Measurements from ENCODE around the gene CDK11A. TPM values are rescaled to one million over a fixed set of nuclear protein-coding genes. Genes with fewer than 3 reads are reported as not detected.
"Not testable (repeated sequence)": the region's sequence is repeated elsewhere in the genome, so short reads cannot be mapped to it uniquely, and the experiment has no call there.

CDK11A gene
- total RNA-seq, 1 experiment from 2014 or later = 26.2 TPM

GRCh38 chr1:1689526-1689925, 34.6 kb downstream of the CDK11A start:
- H3K9me3 ChIP-seq (ENCODE audit: low read length); H3K36me3 ChIP-seq (ENCODE audit: insufficient read depth, low read length); H3K4me3 ChIP-seq (ENCODE audit: low read length); H3K27ac ChIP-seq (ENCODE audit: low read length); H3K4me2 ChIP-seq (ENCODE audit: low read depth, low read length, poor library complexity, severe bottlenecking); H3K4me1 ChIP-seq (ENCODE audit: low read length); H3K79me2 ChIP-seq (ENCODE audit: low read length); H3K27me3 ChIP-seq (ENCODE audit: low read length); H3K9ac ChIP-seq (ENCODE audit: low read length); H3K9me2 ChIP-seq (replicated peaks; ENCODE audit: insufficient read depth, low read length); DNase-seq; H2AFZ ChIP-seq (ENCODE audit: low read length); H4K20me1 ChIP-seq (ENCODE audit: insufficient read depth, low read depth, low read length): not testable (repeated sequence)

DNA sequence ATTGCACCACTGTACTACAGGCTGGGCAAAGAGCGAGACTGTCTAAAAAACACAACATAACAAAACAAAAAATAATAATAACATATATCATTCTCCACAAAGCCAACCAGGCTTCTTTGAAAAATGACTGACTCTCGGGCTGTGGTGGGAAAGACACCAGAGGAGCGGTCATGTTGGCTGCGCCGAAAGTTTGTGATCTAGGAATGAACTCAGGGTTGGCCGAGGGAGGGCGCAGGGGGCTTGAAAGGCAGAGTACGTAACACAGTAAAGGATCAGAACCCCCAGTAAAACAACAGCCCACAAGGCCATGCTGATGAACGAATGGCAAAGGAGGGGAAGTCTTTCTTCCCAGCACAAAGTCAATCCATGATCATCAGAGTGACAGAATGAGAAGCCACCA, 36.3 kb downstream of the CDK11A start:
- Histone ChIP-seq H3K27me3 (ENCODE audit: low read length) (no peaks in the 10 kb centered on the region), H3K4me3 (ENCODE audit: low read length) (no peak overlapping the region), H4K20me1 (ENCODE audit: insufficient read depth, low read depth, low read length) (no peaks in the 10 kb centered on the region), H3K9me3 (ENCODE audit: low read length) (no peaks in the 10 kb centered on the region), H3K79me2 (ENCODE audit: low read length) (peaks cover 23% of the 10 kb centered on the region), H3K9me2 (replicated peaks; ENCODE audit: insufficient read depth, low read length) (no peaks in the 10 kb centered on the region), H3K9ac (ENCODE audit: low read length) (no peak overlapping the region), H3K4me2 (ENCODE audit: low read depth, low read length, poor library complexity, severe bottlenecking) (no peak overlapping the region), H3K36me3 (ENCODE audit: insufficient read depth, low read length) (no peaks in the 10 kb centered on the region), H3K27ac (ENCODE audit: low read length) (no peak overlapping the region), H3K4me1 (ENCODE audit: low read length) (no peaks in the 10 kb centered on the region), H2AFZ (ENCODE audit: low read length) (no peak overlapping the region)
- no peak for DNase-seq

DNA sequence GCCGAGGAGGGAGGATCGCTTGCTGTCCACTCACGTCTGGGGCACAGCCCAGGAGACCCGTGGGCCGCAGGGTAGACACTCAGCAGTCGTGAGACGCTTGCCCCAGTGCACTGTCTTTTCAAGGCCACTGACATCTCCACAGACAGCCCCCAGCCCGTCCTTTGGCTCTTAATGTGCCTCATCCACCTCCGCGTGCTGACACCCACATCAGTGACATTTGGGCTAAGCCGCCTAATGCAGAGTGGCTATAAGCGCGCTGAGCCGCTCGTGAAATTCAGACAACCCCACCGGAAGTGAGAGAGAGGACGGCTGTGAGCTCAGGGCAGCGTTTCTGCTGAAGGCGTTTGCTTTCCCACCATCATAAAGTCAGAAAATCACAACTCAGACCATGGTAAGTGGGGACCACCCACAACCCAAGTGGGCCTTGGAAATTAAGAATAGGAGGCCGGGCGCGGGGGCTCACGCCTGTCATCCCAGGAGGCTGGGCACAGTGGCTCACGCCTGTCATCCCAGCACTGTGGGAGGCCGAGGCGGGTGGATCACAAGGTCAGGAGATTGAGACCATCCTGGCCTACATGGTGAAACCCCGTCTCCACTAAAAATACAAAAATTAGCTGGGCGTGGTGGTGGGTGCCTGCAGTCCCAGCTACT, 40.0 kb downstream of the CDK11A start:
- Histone ChIP-seq H3K9me3 (ENCODE audit: low read length) (no peaks in the 10 kb centered on the region), H2AFZ (ENCODE audit: low read length) (no peak overlapping the region), H3K4me3 (ENCODE audit: low read length) (no peak overlapping the region), H3K27ac (ENCODE audit: low read length) (no peak overlapping the region), H3K4me2 (ENCODE audit: low read depth, low read length, poor library complexity, severe bottlenecking) (no peak overlapping the region), H3K79me2 (ENCODE audit: low read length) (peaks cover 30% of the 10 kb centered on the region), H3K36me3 (ENCODE audit: insufficient read depth, low read length) (no peaks in the 10 kb centered on the region), H3K4me1 (ENCODE audit: low read length) (peaks cover 3% of the 10 kb centered on the region), H3K9ac (ENCODE audit: low read length) (no peak overlapping the region), H3K9me2 (replicated peaks; ENCODE audit: insufficient read depth, low read length) (no peaks in the 10 kb centered on the region), H3K27me3 (ENCODE audit: low read length) (no peaks in the 10 kb centered on the region), H4K20me1 (ENCODE audit: insufficient read depth, low read depth, low read length) (no peaks in the 10 kb centered on the region)
- no peak for DNase-seq

- Histone ChIP-seq H3K4me3 (ENCODE audit: low read length) (no peak overlapping the region), H3K9me2 (replicated peaks; ENCODE audit: insufficient read depth, low read length) (no peaks in the 10 kb centered on the region), H4K20me1 (ENCODE audit: insufficient read depth, low read depth, low read length) (no peaks in the 10 kb centered on the region), H3K79me2 (ENCODE audit: low read length) (peaks cover 38% of the 10 kb centered on the region), H3K27me3 (ENCODE audit: low read length) (no peaks in the 10 kb centered on the region), H2AFZ (ENCODE audit: low read length) (no peak overlapping the region), H3K27ac (ENCODE audit: low read length) (no peak overlapping the region), H3K4me1 (ENCODE audit: low read length) (peaks cover 12% of the 10 kb centered on the region), H3K9me3 (ENCODE audit: low read length) (no peaks in the 10 kb centered on the region), H3K4me2 (ENCODE audit: low read depth, low read length, poor library complexity, severe bottlenecking) (no peak overlapping the region), H3K36me3 (ENCODE audit: insufficient read depth, low read length) (no peaks in the 10 kb centered on the region), H3K9ac (ENCODE audit: low read length) (no peak overlapping the region)
- no peak for DNase-seq
Observed at GRCh38 chr1:1683104-1683905, 40.9 kb downstream of the CDK11A start.

DNA sequence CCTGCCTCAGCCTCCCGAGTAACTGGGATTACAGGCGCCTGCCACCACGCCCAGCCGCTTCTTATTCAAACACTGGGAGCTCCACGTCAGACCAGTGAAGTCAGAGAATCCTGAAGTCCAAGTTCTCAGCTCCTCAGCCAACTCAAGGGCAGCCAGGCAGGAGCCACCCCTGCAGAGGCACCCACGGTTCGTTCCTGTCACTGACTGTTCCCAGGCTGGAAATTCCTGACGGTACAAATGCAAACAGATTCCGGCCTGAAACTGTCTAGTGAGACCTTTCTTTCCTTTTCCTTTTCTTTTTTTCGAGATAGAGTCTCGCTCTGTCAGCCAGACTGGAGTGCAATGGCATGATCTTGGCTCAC, 43.3 kb downstream of the CDK11A start:
- Histone ChIP-seq H3K36me3 (ENCODE audit: insufficient read depth, low read length) (no peaks in the 10 kb centered on the region), H3K9ac (ENCODE audit: low read length) (no peak overlapping the region), H3K9me2 (replicated peaks; ENCODE audit: insufficient read depth, low read length) (no peaks in the 10 kb centered on the region), H3K27ac (ENCODE audit: low read length) (no peak overlapping the region), H3K4me3 (ENCODE audit: low read length) (no peak overlapping the region), H3K9me3 (ENCODE audit: low read length) (no peaks in the 10 kb centered on the region), H2AFZ (ENCODE audit: low read length) (no peak overlapping the region), H3K27me3 (ENCODE audit: low read length) (no peaks in the 10 kb centered on the region), H3K79me2 (ENCODE audit: low read length) (peaks cover 36% of the 10 kb centered on the region), H4K20me1 (ENCODE audit: insufficient read depth, low read depth, low read length) (no peaks in the 10 kb centered on the region), H3K4me2 (ENCODE audit: low read depth, low read length, poor library complexity, severe bottlenecking) (no peak overlapping the region), H3K4me1 (ENCODE audit: low read length) (peaks cover 22% of the 10 kb centered on the region)
- DNase-seq = peak; percentile 34

- peaks cover 22% of the 10 kb centered on the region for H3K4me1 ChIP-seq (ENCODE audit: low read length)
- H3K9ac ChIP-seq (ENCODE audit: low read length) = no peak overlapping the region
- no peaks in the 10 kb centered on the region for H4K20me1 ChIP-seq (ENCODE audit: insufficient read depth, low read depth, low read length)
- no peak overlapping the region for H2AFZ ChIP-seq (ENCODE audit: low read length)
- DNase-seq = peak; percentile 31
- no peaks in the 10 kb centered on the region for H3K36me3 ChIP-seq (ENCODE audit: insufficient read depth, low read length)
- H3K9me3 ChIP-seq (ENCODE audit: low read length) = no peaks in the 10 kb centered on the region
- H3K9me2 ChIP-seq (replicated peaks; ENCODE audit: insufficient read depth, low read length) = no peaks in the 10 kb centered on the region
- peaks cover 32% of the 10 kb centered on the region for H3K79me2 ChIP-seq (ENCODE audit: low read length)
- no peak overlapping the region for H3K27ac ChIP-seq (ENCODE audit: low read length)
- H3K27me3 ChIP-seq (ENCODE audit: low read length) = no peaks in the 10 kb centered on the region
- H3K4me2 ChIP-seq (ENCODE audit: low read depth, low read length, poor library complexity, severe bottlenecking) = no peak overlapping the region
- no peak overlapping the region for H3K4me3 ChIP-seq (ENCODE audit: low read length)
Observed at GRCh38 chr1:1680031-1680911, 43.9 kb downstream of the CDK11A start.

- Histone ChIP-seq H3K9ac (ENCODE audit: low read length) (peak overlapping the region; percentile 79), H3K4me2 (ENCODE audit: low read depth, low read length, poor library complexity, severe bottlenecking) (peak overlapping the region; percentile 88)
Observed at GRCh38 chr1:1678581-1679380, 45.4 kb downstream of the CDK11A start.

More at GRCh38 chr1:1678581-1679380, 45.4 kb downstream of the CDK11A start:
- no peaks in the 10 kb centered on the region for H3K9me3 ChIP-seq (ENCODE audit: low read length)
- peak; percentile 91 for DNase-seq
- no peaks in the 10 kb centered on the region for H3K27me3 ChIP-seq (ENCODE audit: low read length)
- peak overlapping the region; percentile 71 for H3K4me3 ChIP-seq (ENCODE audit: low read length)
- peaks cover 28% of the 10 kb centered on the region for H3K79me2 ChIP-seq (ENCODE audit: low read length)
- H3K36me3 ChIP-seq (ENCODE audit: insufficient read depth, low read length) = no peaks in the 10 kb centered on the region
- H2AFZ ChIP-seq (ENCODE audit: low read length) = no peak overlapping the region
- no peaks in the 10 kb centered on the region for H4K20me1 ChIP-seq (ENCODE audit: insufficient read depth, low read depth, low read length)
- no peaks in the 10 kb centered on the region for H3K9me2 ChIP-seq (replicated peaks; ENCODE audit: insufficient read depth, low read length)
- H3K4me1 ChIP-seq (ENCODE audit: low read length) = peaks cover 22% of the 10 kb centered on the region
- H3K27ac ChIP-seq (ENCODE audit: low read length) = peak overlapping the region; percentile 85

Data from Karpas-422 (cell line).